NCI-H526 (cell line): Measurements from ENCODE around the gene ANTXR1.

Source experiments
- DNase-seq, 2 experiments: peaks; one replicate each; lab custom pipeline; 2025; lab: John Stamatoyannopoulos, UW

Gene ANTXR1

GRCh38 chr2:69034122-69034521 lies 21.1 kb downstream of the ANTXR1 start:
- DNase-seq, result no peak

GRCh38 chr2:69034845-69035244 lies 21.9 kb downstream of the ANTXR1 start:
- no peak for DNase-seq

- no peak for DNase-seq
Measured at GRCh38 chr2:69036926-69037325, 23.9 kb downstream of the ANTXR1 start.

GRCh38 chr2:69041214-69041613 lies 28.2 kb downstream of the ANTXR1 start:
- no peak for DNase-seq

- DNase-seq, result no peak
Measured at GRCh38 chr2:69043736-69044400, 30.9 kb downstream of the ANTXR1 start.

GRCh38 chr2:69046221-69046662 lies 33.3 kb downstream of the ANTXR1 start:
- DNase-seq, result no peak

GRCh38 chr2:69047625-69048145 lies 34.7 kb downstream of the ANTXR1 start:
- no peak for DNase-seq

GRCh38 chr2:69050802-69051201 lies 37.8 kb downstream of the ANTXR1 start:
- DNase-seq, result no peak

GRCh38 chr2:69053416-69053965 lies 40.5 kb downstream of the ANTXR1 start:
- no peak for DNase-seq

- no peak for DNase-seq
Measured at GRCh38 chr2:69054431-69054830, 41.5 kb downstream of the ANTXR1 start.

GRCh38 chr2:69055688-69056470 lies 42.9 kb downstream of the ANTXR1 start:
- no peak for DNase-seq

GRCh38 chr2:69057660-69058059 lies 44.7 kb downstream of the ANTXR1 start:
- DNase-seq, result no peak

- no peak for DNase-seq
Measured at GRCh38 chr2:69059731-69060290, 46.8 kb downstream of the ANTXR1 start.

GRCh38 chr2:69060938-69061501 lies 48.0 kb downstream of the ANTXR1 start:
- no peak for DNase-seq

- no peak for DNase-seq
Measured at GRCh38 chr2:69061525-69061924, 48.5 kb downstream of the ANTXR1 start.

- no peak for DNase-seq
Measured at GRCh38 chr2:69062307-69062962, 49.5 kb downstream of the ANTXR1 start.

- no peak for DNase-seq
Measured at GRCh38 chr2:69065735-69066336, 52.9 kb downstream of the ANTXR1 start.

- no peak for DNase-seq
Measured at GRCh38 chr2:69067026-69067630, 54.1 kb downstream of the ANTXR1 start.

GRCh38 chr2:69067866-69068265 lies 54.9 kb downstream of the ANTXR1 start:
- no peak for DNase-seq

- DNase-seq, result no peak
Measured at GRCh38 chr2:69070969-69071368, 58.0 kb downstream of the ANTXR1 start.
